NAMALWA (cell line): ENCODE data around the gene FXYD1.
A peak's percentile ranks its signal among the peaks of the same experiment; 100 is the strongest.
"Not testable (repeated sequence)": the region's sequence is repeated elsewhere in the genome, so short reads cannot be mapped to it uniquely, and the experiment has no call there.

Source experiments
- DNase-seq: peaks from one replicate; pipeline ENCODE4 v3.0.0-alpha.2; 2015; ENCODE audit warnings: low spot score

FXYD1 gene

GRCh38 chr19:35143231-35143715 lies 4.6 kb downstream of the FXYD1 start, which contains the start of gene FXYD7:
Gene FXYD7, plus strand, starts transcription at chr19:35143255. Its CDS starts 79 bp downstream, at chr19:35143334.
- DNase-seq, result no peak

GRCh38 chr19:35143818-35144217 lies 5.2 kb downstream of the FXYD1 start:
- DNase-seq, result no peak

GRCh38 chr19:35144259-35144599 lies 5.6 kb downstream of the FXYD1 start:
- no peak for DNase-seq

GRCh38 chr19:35144600-35145436 lies 6.2 kb downstream of the FXYD1 start:
- DNase-seq, result peak; percentile 46

GRCh38 chr19:35146746-35147459 lies 8.3 kb downstream of the FXYD1 start:
- no peak for DNase-seq

- DNase-seq, result no peak
These were observed 10.8 kb downstream of the FXYD1 start for GRCh38 chr19:35149463-35149862.

GRCh38 chr19:35150445-35150844 lies 11.8 kb downstream of the FXYD1 start:
- no peak for DNase-seq

- DNase-seq, result no peak
These were observed 12.8 kb downstream of the FXYD1 start for GRCh38 chr19:35151273-35152065.

GRCh38 chr19:35153129-35153522 lies 14.5 kb downstream of the FXYD1 start:
- not testable (repeated sequence) for DNase-seq

- peak; percentile 79 for DNase-seq
These were observed 15.3 kb downstream of the FXYD1 start for GRCh38 chr19:35153701-35154524.

GRCh38 chr19:35154525-35155406 lies 16.1 kb downstream of the FXYD1 start, which contains the start of gene FXYD5:
Gene FXYD5, plus strand, starts transcription at chr19:35154735. Its CDS starts 816 bp downstream, at chr19:35155551.
- DNase-seq, result peak; percentile 59

- DNase-seq, result no peak
These were observed 16.8 kb downstream of the FXYD1 start for GRCh38 chr19:35155441-35155840.

- no peak for DNase-seq
These were observed 17.5 kb downstream of the FXYD1 start for GRCh38 chr19:35155981-35156672.

- no peak for DNase-seq
These were observed 18.0 kb downstream of the FXYD1 start for GRCh38 chr19:35156673-35157014.

- no peak for DNase-seq
These were observed 18.8 kb downstream of the FXYD1 start for GRCh38 chr19:35157431-35157830.

- DNase-seq, result no peak
These were observed 21.0 kb downstream of the FXYD1 start for GRCh38 chr19:35159606-35160005.

GRCh38 chr19:35160629-35161433 lies 22.2 kb downstream of the FXYD1 start:
- no peak for DNase-seq

- peak; percentile 42 for DNase-seq
These were observed 22.8 kb downstream of the FXYD1 start for GRCh38 chr19:35161434-35161743.
